ENCODE results near the gene DIPK1C.

DNA sequence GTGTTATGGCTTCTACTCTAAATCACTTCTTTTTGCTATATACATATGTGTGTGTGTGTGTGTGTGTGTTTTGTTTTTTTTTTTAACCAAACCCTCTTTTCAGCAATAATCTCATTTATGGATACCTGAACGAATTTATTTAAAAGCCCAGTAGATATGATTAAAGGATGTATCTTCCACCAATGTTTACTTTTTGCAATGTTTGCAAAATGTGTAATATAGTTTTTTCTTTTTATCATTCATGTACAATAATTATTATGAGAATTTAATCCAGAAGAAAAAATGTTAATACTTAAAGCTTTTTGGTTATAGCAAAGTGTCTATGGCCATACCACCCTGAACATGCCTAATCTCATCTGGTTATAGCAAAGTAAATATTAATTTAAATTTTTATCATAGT, 37.4 kb upstream of the DIPK1C start:
- TF ChIP-seq, protein P1, sequence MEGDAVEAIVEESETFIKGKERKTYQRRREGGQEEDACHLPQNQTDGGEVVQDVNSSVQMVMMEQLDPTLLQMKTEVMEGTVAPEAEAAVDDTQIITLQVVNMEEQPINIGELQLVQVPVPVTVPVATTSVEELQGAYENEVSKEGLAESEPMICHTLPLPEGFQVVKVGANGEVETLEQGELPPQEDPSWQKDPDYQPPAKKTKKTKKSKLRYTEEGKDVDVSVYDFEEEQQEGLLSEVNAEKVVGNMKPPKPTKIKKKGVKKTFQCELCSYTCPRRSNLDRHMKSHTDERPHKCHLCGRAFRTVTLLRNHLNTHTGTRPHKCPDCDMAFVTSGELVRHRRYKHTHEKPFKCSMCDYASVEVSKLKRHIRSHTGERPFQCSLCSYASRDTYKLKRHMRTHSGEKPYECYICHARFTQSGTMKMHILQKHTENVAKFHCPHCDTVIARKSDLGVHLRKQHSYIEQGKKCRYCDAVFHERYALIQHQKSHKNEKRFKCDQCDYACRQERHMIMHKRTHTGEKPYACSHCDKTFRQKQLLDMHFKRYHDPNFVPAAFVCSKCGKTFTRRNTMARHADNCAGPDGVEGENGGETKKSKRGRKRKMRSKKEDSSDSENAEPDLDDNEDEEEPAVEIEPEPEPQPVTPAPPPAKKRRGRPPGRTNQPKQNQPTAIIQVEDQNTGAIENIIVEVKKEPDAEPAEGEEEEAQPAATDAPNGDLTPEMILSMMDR (conservative IDR thresholded peaks at IDR 0.05): no peak
- no peak for TF ChIP-seq EZH2 (IDR thresholded peaks at IDR 0.05; ENCODE audit: low read depth)
